H9 (cell line): ENCODE data around the gene TMEM59L. TPM values are rescaled to one million over a fixed set of nuclear protein-coding genes. Genes with fewer than 3 reads are reported as not detected.

ENCODE experiments used
- DNase-seq: peaks from one replicate; pipeline ENCODE4 v3.0.0-alpha.2; 2017
- H2AFZ ChIP-seq: one replicate; pipeline ENCODE4 v1.6.1; 2013; ENCODE audit warnings: mild to moderate bottlenecking, low read length, control low read depth, moderate library complexity
- H2AK5ac ChIP-seq: 2 replicates; pipeline ENCODE4 v1.6.1; 2013; ENCODE audit warnings: low read length, control low read depth, mixed read lengths; ENCODE audit not compliant: insufficient read length
- H2BK120ac ChIP-seq: one replicate; pipeline ENCODE4 v1.6.1; 2013; ENCODE audit warnings: low read depth, mild to moderate bottlenecking, low read length, control low read depth, inconsistent platforms; ENCODE audit not compliant: poor library complexity, severe bottlenecking
- H2BK12ac ChIP-seq: 2 replicates; pipeline ENCODE4 v1.6.1; 2013; ENCODE audit warnings: low read length, control low read depth, mixed read lengths, low read depth; ENCODE audit not compliant: insufficient read length
- H2BK15ac ChIP-seq: 2 replicates; pipeline ENCODE4 v1.6.1; 2013; ENCODE audit warnings: low read depth, low read length, control low read depth
- H2BK20ac ChIP-seq: one replicate; pipeline ENCODE4 v1.6.1; 2013; ENCODE audit warnings: low read depth, mild to moderate bottlenecking, low read length, control low read depth, inconsistent platforms; ENCODE audit not compliant: poor library complexity, severe bottlenecking
- H2BK5ac ChIP-seq: 2 replicates; pipeline ENCODE4 v1.6.1; 2013; ENCODE audit warnings: low read length, control low read depth, mixed read lengths; ENCODE audit not compliant: insufficient read length
- H3K14ac ChIP-seq: 2 replicates; pipeline ENCODE4 v1.6.1; 2013; ENCODE audit warnings: low read length, control low read depth; ENCODE audit not compliant: insufficient read depth
- H3K18ac ChIP-seq: 2 replicates; pipeline ENCODE4 v1.6.1; 2013; ENCODE audit warnings: low read depth, mild to moderate bottlenecking, mixed read lengths, low read length, control low read depth; ENCODE audit not compliant: insufficient read length
- H3K23ac ChIP-seq: 2 replicates; pipeline ENCODE4 v1.6.1; 2013; ENCODE audit warnings: low read length, control low read depth, mixed read lengths, low read depth; ENCODE audit not compliant: insufficient read length
- H3K23me2 ChIP-seq: 2 replicates; pipeline ENCODE4 v1.6.1; 2013; ENCODE audit warnings: low read depth, mild to moderate bottlenecking, mixed read lengths, low read length, control low read depth; ENCODE audit not compliant: insufficient read length, poor library complexity, severe bottlenecking
- H3K27ac ChIP-seq: 2 replicates; pipeline ENCODE4 v1.5.1; 2013; ENCODE audit warnings: low read length, control low read depth, mixed read lengths, low read depth; ENCODE audit not compliant: insufficient read length
- H3K27me3 ChIP-seq: 2 replicates; pipeline ENCODE4 v1.6.1; 2013; ENCODE audit warnings: low read length, control low read depth, inconsistent platforms; ENCODE audit not compliant: insufficient read depth
- H3K4ac ChIP-seq: 2 replicates; pipeline ENCODE4 v1.6.1; 2013; ENCODE audit warnings: low read depth, mild to moderate bottlenecking, control low read depth, inconsistent platforms, low read length, moderate library complexity
- H3K4me1 ChIP-seq: 2 replicates; pipeline ENCODE4 v1.6.1; 2013; ENCODE audit warnings: low read length, control low read depth, inconsistent platforms; ENCODE audit not compliant: insufficient read depth
- H3K4me2 ChIP-seq: 2 replicates; pipeline ENCODE4 v1.6.1; 2013; ENCODE audit warnings: low read length, control low read depth, mixed read lengths; ENCODE audit not compliant: insufficient read length, insufficient read depth
- H3K56ac ChIP-seq: 2 replicates; pipeline ENCODE4 v1.6.1; 2013; ENCODE audit warnings: low read depth, mild to moderate bottlenecking, mixed read lengths, low read length, control low read depth; ENCODE audit not compliant: insufficient read length
- H3K79me1 ChIP-seq: 2 replicates; pipeline ENCODE4 v1.6.1; 2013; ENCODE audit warnings: low read depth, mild to moderate bottlenecking, moderate library complexity, low read length, control low read depth, inconsistent platforms; ENCODE audit not compliant: insufficient read depth, poor library complexity, severe bottlenecking
- H3K79me2 ChIP-seq: 2 replicates; pipeline ENCODE4 v1.6.1; 2013; ENCODE audit warnings: low read length, control low read depth, inconsistent platforms; ENCODE audit not compliant: insufficient read depth
- H3K9ac ChIP-seq: 2 replicates; pipeline ENCODE4 v1.6.1; 2013; ENCODE audit warnings: low read length, control low read depth, mixed read lengths; ENCODE audit not compliant: insufficient read length; ENCODE audit errors: extremely low read depth
- H3K9me3 ChIP-seq: one replicate; pipeline ENCODE4 v1.6.1; 2013; ENCODE audit warnings: low read depth, low read length, inconsistent platforms; ENCODE audit not compliant: control insufficient read depth
- H3T11ph ChIP-seq: one replicate; pipeline ENCODE4 v1.6.1; 2013; ENCODE audit warnings: mild to moderate bottlenecking, low read length, control low read depth, inconsistent platforms
- H4K20me1 ChIP-seq: one replicate; pipeline ENCODE4 v1.6.1; 2013; ENCODE audit not compliant: control insufficient read depth, insufficient read length, insufficient read depth
- H4K5ac ChIP-seq: 2 replicates; pipeline ENCODE4 v1.6.1; 2013; ENCODE audit warnings: low read depth, mild to moderate bottlenecking, mixed read lengths, low read length, control low read depth; ENCODE audit not compliant: insufficient read length
- H4K8ac ChIP-seq: replicated peaks from 2 replicates; pipeline ENCODE4 v1.6.1; 2013; ENCODE audit warnings: low read length, control low read depth, mixed read lengths, low read depth; ENCODE audit not compliant: insufficient read length
- H4K91ac ChIP-seq: 2 replicates; pipeline ENCODE4 v1.6.1; 2013; ENCODE audit warnings: low read depth, mild to moderate bottlenecking, moderate library complexity, mixed read lengths, low read length, control low read depth; ENCODE audit not compliant: insufficient read length
- H3K27ac Mint-ChIP-seq, 3 experiments: 2 replicates in 2 of 3; 3 replicates in 1 of 3; pipeline ENCODE4 v1.8.0; 2020 to 2021; ENCODE audit warnings: mixed read lengths in 3 of 3, mild to moderate bottlenecking in 1 of 3, moderate library complexity in 1 of 3
- H3K27me3 Mint-ChIP-seq: 2 replicates; pipeline ENCODE4 v1.8.0; 2021; ENCODE audit warnings: low read depth, mild to moderate bottlenecking, moderate library complexity, mixed read lengths
- H3K36me3 Mint-ChIP-seq, 3 experiments: 2 replicates in 2 of 3; 3 replicates in 1 of 3; pipeline ENCODE4 v1.8.0; 2020 to 2021; ENCODE audit warnings: low read depth in 3 of 3, mixed read lengths in 3 of 3; ENCODE audit not compliant: insufficient read depth in 1 of 3
- H3K4me1 Mint-ChIP-seq, 2 experiments: 2 replicates each; pipeline ENCODE4 v1.8.0; 2020; ENCODE audit warnings: mixed read lengths in 2 of 2
- H3K4me3 Mint-ChIP-seq, 2 experiments: 2 replicates in 1 of 2; 3 replicates in 1 of 2; pipeline ENCODE4 v1.8.0; 2020 to 2021; ENCODE audit warnings: mild to moderate bottlenecking in 2 of 2, mixed read lengths in 2 of 2, moderate library complexity in 1 of 2
- H3K9me3 Mint-ChIP-seq, 2 experiments: 2 replicates in 1 of 2; 3 replicates in 1 of 2; pipeline ENCODE4 v1.8.0; 2020; ENCODE audit warnings: mild to moderate bottlenecking in 2 of 2, mixed read lengths in 2 of 2, moderate library complexity in 1 of 2
- CTCF ChIP-seq: fragments of 200-600 bp; sonication (generic); conservative IDR thresholded peaks from 3 replicates; pipeline ENCODE4 v1.8.0; 2021; ENCODE audit warnings: antibody characterized with exemption, mild to moderate bottlenecking
- WGBS: extraction: QIAGEN DNeasy Blood & Tissue Kit; methylation state at CpG from one replicate; pipeline ENCODE4 v1.1.7; 2013; ENCODE audit warnings: missing lambda C conversion rate, low lambda C conversion rate, mixed read lengths; ENCODE audit not compliant: insufficient read length; ENCODE audit errors: extremely low coverage; 5-methylcytosine and 5-hydroxymethylcytosine counted together
- total RNA-seq: library from RNA; stranded (reverse); gene quantifications from 2 replicates; pipeline ENCODE4 v1.2.1, GENCODE V29; 2021

The TMEM59L gene
- total RNA-seq, 1 experiment from 2014 or later: 12.0 TPM

GRCh38 chr19:18568367-18568766 lies 44.3 kb upstream of the TMEM59L start:
- Histone ChIP-seq H3K4ac (no peak overlapping the region), H2AFZ (no peak overlapping the region), H2BK20ac (no peak overlapping the region), H3K27me3 (no peaks in the 10 kb centered on the region), H2BK120ac (no peak overlapping the region), H3K79me1 (peaks cover 4% of the 10 kb centered on the region), H3K14ac (no peak overlapping the region), H4K8ac (no peak overlapping the region), H3K79me2 (peaks cover 14% of the 10 kb centered on the region), H3K4me1 (peaks cover 8% of the 10 kb centered on the region; the same call in 1 of the 2 replicates), H4K91ac (no peak overlapping the region), H4K5ac (no peak overlapping the region), H2BK12ac (no peak overlapping the region), H3K27ac (no peak overlapping the region), H2BK5ac (no peak overlapping the region), H3K56ac (no peak overlapping the region), H2AK5ac (no peak overlapping the region), H3K18ac (no peak overlapping the region), H3K4me2 (no peak overlapping the region), H3T11ph (no peak overlapping the region), H3K9me3 (no peaks in the 10 kb centered on the region), H3K9ac (no peak overlapping the region), H3K23me2 (peaks cover 12% of the 10 kb centered on the region), H3K23ac (no peak overlapping the region), H2BK15ac (no peak overlapping the region), H4K20me1 (peaks cover 2% of the 10 kb centered on the region)
- Mint-ChIP-seq H3K4me3 (no peak overlapping the region), H3K4me1 (peaks cover 11 to 14% of the 10 kb centered on the region in 2 experiments), H3K27ac (no peak overlapping the region), H3K27me3 (no peaks in the 10 kb centered on the region), H3K9me3 (no peaks in the 10 kb centered on the region), H3K36me3 (peaks cover 44 to 86% (median 72%) of the 10 kb centered on the region in 3 experiments)
- TF ChIP-seq CTCF: no peak
- no CpG with 5 or more reads among the region's 15 CpGs for WGBS
- no peak for DNase-seq
